Prostate gland (tissue), 2 donors: ENCODE measurements around the gene NKG7. TPM values are rescaled to one million over a fixed set of nuclear protein-coding genes. Genes with fewer than 3 reads are reported as not detected.

ENCODE experiments used
- DNase-seq: peaks from one replicate; pipeline ENCODE4 v3.0.0-alpha.2; 2019; ENCODE audit warnings: low spot score
- H3K27ac ChIP-seq, 2 donors: fragments of 200-600 bp; sonication (generic); 2 replicates each; pipeline ENCODE4 v1.5.1; 2017 to 2019
- H3K27me3 ChIP-seq: fragments of 200-600 bp; sonication (generic); replicated peaks from 2 replicates; pipeline ENCODE4 v1.5.1; 2019; ENCODE audit not compliant: insufficient read depth
- H3K36me3 ChIP-seq, 2 donors: fragments of 200-600 bp; sonication (generic); 1 replicate in 1 of 2; 2 replicates in 1 of 2; pipeline versions ENCODE4 v1.5.1 to v1.8.1; 2017 to 2019
- H3K4me1 ChIP-seq: fragments of 200-600 bp; sonication (generic); replicated peaks from 2 replicates; pipeline ENCODE4 v1.5.1; 2019
- H3K4me3 ChIP-seq, 2 donors: fragments of 200-600 bp; sonication (generic); 2 replicates each; pipeline ENCODE4 v1.5.1; 2017 to 2019
- H3K9me3 ChIP-seq: fragments of 200-600 bp; sonication (generic); 2 replicates; pipeline ENCODE4 v1.5.1; 2017
- CTCF ChIP-seq, 4 experiments: fragments of 200-600 bp in 2 of 4; fragments of 450-650 bp in 2 of 4; sonication (generic) in 2 of 4; IDR thresholded peaks; 1 replicate in 3 of 4; 2 replicates in 1 of 4; pipeline ENCODE4 v1.5.1; 2016 to 2019; ENCODE audit warnings: antibody characterized with exemption in 4 of 4, mild to moderate bottlenecking in 2 of 4, moderate library complexity in 2 of 4
- POLR2A ChIP-seq: fragments of 450-650 bp; IDR thresholded peaks from one replicate; pipeline ENCODE4 v1.6.1; 2016; ENCODE audit warnings: antibody characterized with exemption, mild to moderate bottlenecking
- POLR2AphosphoS5 ChIP-seq: sonication (generic); formaldehyde crosslinking; IDR thresholded peaks from one replicate; pipeline ENCODE4 v1.6.1; 2017; ENCODE audit warnings: antibody characterized with exemption
- WGBS: methylation state at CpG from one replicate; pipeline ENCODE4 v1.1.5; 2018; 5-methylcytosine and 5-hydroxymethylcytosine counted together
- intact Hi-C: fragments of 100-400 bp; cut with DNase I; formaldehyde crosslinking; loops from one replicate; pipeline ENCODE4 v1.14.2; 2022
- total RNA-seq, 2 donors: library from RNA; depleted of rRNA; stranded (reverse); fragments of >200 nt; gene quantifications; one replicate each; pipeline ENCODE4 v1.1.0, GENCODE V29; 2016

The NKG7 gene
- total RNA-seq, 2 donors from 2014 or later = 1.8 TPM; not detected in 1

- 82% methylated on average over 16 of the region's 16 CpGs for WGBS
- H3K27ac ChIP-seq = no peak overlapping the region
Measured at GRCh38 chr19:51352783-51353360, 19.6 kb downstream of the NKG7 start.

GRCh38 chr19:51351266-51351990 is 21.0 kb downstream of the NKG7 start:
- no peak overlapping the region for H3K27ac ChIP-seq
- H3K4me3 ChIP-seq = no peak overlapping the region
- no peaks in the 10 kb centered on the region for H3K9me3 ChIP-seq
- intact Hi-C loops = no loop called here
- H3K36me3 ChIP-seq = no peaks in the 10 kb centered on the region
- H3K4me1 ChIP-seq = peaks cover 4% of the 10 kb centered on the region
- WGBS = 97% methylated on average over 11 of the region's 11 CpGs
- no peaks in the 10 kb centered on the region for H3K27me3 ChIP-seq
- TF ChIP-seq CTCF (IDR thresholded peaks at IDR 0.05) (no peak), POLR2A (no peak)
- DNase-seq = no peak

More at GRCh38 chr19:51352783-51353360, 19.6 kb downstream of the NKG7 start:
- Histone ChIP-seq H3K9me3 (no peaks in the 10 kb centered on the region), H3K4me3 (no peak overlapping the region), H3K36me3 (no peaks in the 10 kb centered on the region), H3K4me1 (peaks cover 4% of the 10 kb centered on the region), H3K27me3 (no peaks in the 10 kb centered on the region)
- DNase-seq = no peak
- intact Hi-C loops = no loop called here
- TF ChIP-seq POLR2A (no peak), POLR2AphosphoS5 (no peak), CTCF (IDR thresholded peaks at IDR 0.05) (no peak)

GRCh38 chr19:51347209-51347928 is 25.1 kb downstream of the NKG7 start:
- Histone ChIP-seq H3K27me3 (no peaks in the 10 kb centered on the region), H3K9me3 (no peaks in the 10 kb centered on the region)

GRCh38 chr19:51346742-51347141 is 25.7 kb downstream of the NKG7 start:
- intact Hi-C loops = no loop called here
- Histone ChIP-seq H3K27me3 (no peaks in the 10 kb centered on the region), H3K9me3 (no peaks in the 10 kb centered on the region), H3K36me3 (no peaks in the 10 kb centered on the region), H3K4me1 (no peaks in the 10 kb centered on the region), H3K27ac (no peak overlapping the region), H3K4me3 (no peak overlapping the region)
- 89% methylated on average over 17 of the region's 17 CpGs for WGBS
- no peak for DNase-seq
- no peak for TF ChIP-seq POLR2AphosphoS5
- TF ChIP-seq CTCF (IDR thresholded peaks at IDR 0.05) = no peak
- TF ChIP-seq POLR2A = no peak

More at GRCh38 chr19:51347209-51347928, 25.1 kb downstream of the NKG7 start:
- WGBS = 86% methylated on average over 10 of the region's 10 CpGs
- intact Hi-C loops = no loop called here
- H3K4me1 ChIP-seq = no peaks in the 10 kb centered on the region
- TF ChIP-seq CTCF (IDR thresholded peaks at IDR 0.05) (no peak), POLR2AphosphoS5 (no peak), POLR2A (no peak)
- no peak overlapping the region for H3K27ac ChIP-seq
- DNase-seq = no peak
- H3K36me3 ChIP-seq = no peaks in the 10 kb centered on the region
- H3K4me3 ChIP-seq = no peak overlapping the region
